HG03558 (cell line): Measurements from ENCODE around the gene IL25.
"Not testable (repeated sequence)": the region's sequence is repeated elsewhere in the genome, so short reads cannot be mapped to it uniquely, and the experiment has no call there.

Experiments
- ATAC-seq: cut with Tn5 transposase; IDR thresholded peaks from one replicate; pipeline ENCODE4 v1.9.1; 2021; ENCODE audit warnings: moderate number of reproducible peaks; ENCODE audit not compliant: unreplicated experiment; ENCODE audit errors: extremely low read depth

IL25 gene

DNA sequence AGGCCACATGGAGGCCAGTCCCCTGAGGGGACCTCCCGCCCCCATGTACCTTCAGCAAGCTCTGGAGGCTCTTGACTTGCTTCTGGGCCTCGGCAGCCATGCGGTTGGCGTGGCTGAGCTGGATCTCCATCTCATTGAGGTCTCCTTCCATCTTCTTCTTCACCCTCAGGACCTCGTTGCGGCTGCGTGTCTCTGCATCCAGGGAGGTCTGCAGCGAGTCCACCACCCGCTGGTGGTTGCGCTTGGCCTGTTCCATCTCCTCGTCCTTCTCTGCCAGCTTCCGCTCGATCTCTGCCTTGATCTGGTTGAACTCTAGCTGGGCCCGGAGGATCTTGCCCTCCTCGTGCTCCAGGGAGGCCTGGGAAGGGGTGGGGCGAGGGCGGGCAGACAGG is 13.7 kb downstream of the IL25 start:
- not testable (repeated sequence) for ATAC-seq

GRCh38 chr14:23386999-23387398 is 14.4 kb downstream of the IL25 start:
- no peak for ATAC-seq

DNA sequence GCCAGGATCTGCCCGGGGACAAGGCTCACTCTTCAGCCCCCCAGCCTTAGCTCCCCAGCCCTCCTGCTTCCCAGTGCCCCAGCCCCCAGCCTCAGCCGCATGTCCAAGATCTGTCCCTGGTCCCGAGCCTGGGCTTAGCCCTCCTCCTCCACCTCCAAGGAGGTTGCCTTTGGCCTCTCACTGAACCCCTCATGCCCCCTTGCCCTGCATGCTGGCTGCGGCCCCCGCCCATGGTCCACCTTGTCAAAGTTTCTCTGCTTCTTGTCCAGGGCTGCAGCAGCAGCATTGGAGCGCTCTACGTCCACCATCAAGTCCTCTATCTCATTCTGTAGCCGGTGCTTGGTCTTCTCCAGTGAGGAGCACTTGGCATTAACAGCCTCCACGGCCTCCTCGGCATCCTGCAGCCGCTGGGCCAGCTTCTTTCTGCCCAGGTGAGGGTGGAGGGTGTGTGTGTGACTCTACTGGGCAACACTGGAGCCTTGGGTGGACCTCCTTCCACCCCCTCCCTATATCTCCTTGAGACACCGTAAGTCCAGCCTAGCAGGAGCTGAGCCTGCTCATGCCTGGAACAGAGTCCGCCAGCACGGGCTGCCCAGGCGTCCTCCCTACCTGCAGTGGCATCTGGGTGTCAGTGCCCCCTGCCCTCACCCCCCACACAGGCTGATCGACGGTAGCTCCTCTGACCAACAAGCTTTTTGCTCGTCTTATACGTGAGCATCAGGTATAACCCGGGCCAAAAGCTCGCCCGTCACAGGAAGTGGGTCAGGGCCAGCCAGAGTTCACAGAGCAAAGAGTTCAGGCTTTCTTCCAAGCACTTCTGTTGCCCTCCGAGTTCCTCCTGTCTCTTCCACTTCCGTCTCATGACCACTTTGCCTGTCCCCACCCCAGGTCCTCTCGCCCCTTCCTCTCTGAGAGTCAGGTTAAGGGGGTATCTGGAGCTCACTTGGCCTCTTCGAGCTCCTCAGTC is 15.6 kb downstream of the IL25 start:
- ATAC-seq, result no peak

DNA sequence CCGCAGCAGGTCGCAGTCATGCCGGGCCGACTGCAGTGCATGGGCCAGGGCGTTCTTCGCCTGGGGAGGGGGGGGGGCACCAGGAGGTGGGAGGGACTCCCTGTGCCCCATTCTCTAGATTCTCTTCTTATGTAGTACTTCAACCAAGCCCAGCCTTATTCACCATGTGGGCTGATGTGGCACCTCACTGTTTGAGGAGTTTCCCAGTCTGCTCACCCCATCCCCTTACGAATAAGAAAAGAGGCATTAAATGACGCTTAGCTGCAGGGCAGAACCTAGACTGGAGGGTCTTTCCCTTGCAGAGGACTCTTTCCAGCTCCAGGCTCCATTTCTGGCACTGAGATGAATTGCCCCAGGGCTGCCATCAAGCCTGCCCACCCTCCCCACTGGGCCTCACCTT is 16.4 kb downstream of the IL25 start:
- ATAC-seq, result no peak

- ATAC-seq, result no peak
Measured at GRCh38 chr14:23389396-23389795, 16.8 kb downstream of the IL25 start.

- ATAC-seq, result not testable (repeated sequence)
Measured at GRCh38 chr14:23389871-23390270, 17.3 kb downstream of the IL25 start.

- ATAC-seq, result no peak
Measured at GRCh38 chr14:23392613-23393012, 20.0 kb downstream of the IL25 start.

DNA sequence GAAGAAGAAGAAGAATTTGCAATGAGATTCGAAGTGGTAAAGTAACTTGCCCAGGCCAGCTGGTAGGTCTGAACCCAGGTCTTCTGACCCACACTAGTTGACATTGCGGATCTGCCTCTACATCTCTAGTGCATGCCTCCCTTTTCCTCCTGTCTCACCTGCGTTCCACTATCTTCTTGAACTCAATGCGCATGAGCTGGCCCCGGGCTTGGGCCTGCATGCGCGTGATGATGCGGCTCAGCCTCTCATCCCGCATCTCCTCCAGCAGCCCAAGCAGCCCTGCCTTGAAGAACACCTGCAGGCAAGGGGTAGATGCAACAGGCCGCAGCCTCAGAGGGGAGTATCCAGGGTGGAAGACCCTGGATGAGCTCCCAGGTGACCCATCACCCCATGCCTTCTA is 23.5 kb downstream of the IL25 start:
- ATAC-seq, result no peak

DNA sequence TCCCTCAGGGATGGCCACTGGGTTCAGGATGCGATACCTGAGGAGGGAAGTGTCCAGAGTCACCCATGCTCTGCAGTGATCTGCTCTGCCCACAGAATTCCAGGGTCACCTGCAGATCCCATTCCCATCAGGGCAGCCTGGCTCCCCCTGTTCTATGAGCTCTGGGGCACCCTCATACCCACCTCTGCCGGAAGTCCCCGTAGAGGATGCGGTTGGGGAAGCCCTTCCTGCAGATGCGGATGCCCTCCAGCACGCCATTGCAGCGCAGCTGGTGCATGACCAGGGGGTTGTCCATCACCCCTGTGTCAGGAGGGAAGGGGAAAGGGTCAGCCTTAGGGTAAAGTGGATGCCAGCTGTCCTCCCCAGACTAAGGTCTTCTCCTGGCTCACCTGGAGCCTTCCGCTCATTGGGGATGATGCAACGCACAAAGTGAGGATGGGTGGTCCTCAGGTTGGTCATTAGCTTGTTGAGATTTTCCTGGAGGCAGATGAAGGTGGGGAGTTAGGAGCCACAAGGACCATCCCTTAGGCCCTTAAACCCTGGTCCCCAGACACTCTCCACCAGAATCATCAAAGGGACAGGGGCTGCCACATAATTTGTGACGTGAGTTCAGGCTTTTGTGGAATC is 24.3 kb downstream of the IL25 start:
- ATAC-seq, result no peak

DNA sequence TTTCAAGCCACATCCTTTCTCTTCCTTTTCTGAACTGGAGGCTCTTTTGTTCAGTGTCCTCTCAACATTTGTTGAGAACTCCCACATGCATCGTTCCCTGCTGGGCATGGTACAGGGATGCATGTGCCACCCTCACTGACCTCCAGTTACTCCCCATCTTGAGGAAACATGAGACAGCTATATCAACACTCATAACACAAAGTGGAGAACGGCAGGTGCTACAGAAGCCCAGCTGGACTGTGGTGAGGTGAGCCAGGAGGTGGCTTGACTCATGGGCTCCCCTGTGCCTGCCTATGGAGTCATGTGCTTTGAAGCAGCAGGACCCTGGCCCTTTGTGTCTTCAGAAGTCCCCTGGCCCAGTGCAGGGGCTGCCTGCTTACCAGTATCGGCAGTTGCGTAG is 25.7 kb downstream of the IL25 start:
- ATAC-seq, result no peak

DNA sequence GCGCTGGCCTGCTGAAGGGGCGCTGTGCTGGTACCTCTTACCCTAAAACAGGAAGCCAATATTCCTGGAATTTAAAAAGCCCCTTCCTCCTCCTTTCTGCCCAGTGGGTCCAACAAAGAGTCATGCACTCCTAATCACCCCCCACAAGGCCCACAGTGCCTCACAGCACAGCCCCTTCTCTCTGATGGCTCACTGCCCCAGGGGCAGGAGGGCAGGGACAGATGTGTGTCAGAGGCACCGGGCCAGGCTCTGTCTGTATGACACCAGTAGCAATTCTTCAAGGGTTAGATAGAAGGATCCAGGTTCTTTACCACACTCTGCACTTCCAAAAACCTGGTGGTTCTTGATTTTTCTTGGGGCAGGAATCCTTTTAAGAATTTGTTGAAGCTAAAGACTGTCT is 26.5 kb downstream of the IL25 start:
- no peak for ATAC-seq

GRCh38 chr14:23399591-23399990 is 27.0 kb downstream of the IL25 start:
- no peak for ATAC-seq

DNA sequence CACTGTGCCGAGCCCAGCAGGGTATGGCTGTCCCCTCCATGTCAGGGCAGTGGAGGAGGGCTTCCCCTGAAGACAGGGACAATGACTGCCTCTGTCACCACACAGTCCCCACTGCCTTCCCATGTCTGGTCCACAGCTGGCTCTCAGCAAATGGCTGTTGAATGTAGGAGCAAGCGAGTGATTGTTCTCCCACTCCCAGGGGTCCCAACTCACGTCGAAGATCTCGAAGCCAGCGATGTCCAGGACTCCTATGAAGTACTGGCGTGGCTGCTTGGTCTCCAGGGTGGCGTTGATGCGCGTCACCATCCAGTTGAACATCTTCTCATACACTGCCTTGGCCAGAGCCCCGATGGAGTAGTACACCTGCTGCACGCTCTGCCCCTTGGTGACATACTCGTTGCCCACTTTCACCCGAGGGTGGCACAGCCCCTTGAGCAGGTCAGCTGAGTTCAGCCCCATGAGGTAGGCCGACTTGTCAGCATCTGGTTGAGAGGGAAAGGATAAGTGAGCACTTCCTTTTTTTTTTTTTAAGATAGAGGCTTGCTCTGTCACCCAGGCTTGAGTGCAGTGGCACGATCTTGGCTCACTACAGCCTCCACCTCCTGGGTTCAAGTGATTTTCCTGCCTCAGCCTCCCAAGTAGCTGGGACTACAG is 28.0 kb downstream of the IL25 start:
- ATAC-seq, result not testable (repeated sequence)

DNA sequence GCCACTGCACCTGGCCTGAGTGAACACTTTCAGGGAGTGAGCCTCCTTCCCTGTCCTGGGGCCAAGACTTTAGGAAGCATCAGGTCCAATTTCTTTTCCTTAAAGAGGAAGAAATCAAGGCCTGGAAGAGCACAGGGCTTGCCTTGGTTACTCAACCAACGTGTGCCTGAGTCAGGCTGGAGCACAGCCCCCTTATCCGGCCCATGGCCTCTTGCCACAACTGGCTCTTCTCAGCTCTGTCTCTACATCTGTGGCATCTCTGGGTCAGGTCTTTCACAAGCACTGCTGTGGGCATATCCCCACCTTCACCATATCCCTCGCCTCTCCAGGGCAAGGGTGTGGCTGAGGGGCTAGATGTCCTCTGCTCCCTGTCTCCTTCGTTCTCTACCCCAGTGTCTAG is 28.7 kb downstream of the IL25 start:
- ATAC-seq, result no peak

- ATAC-seq, result no peak
Measured at GRCh38 chr14:23402296-23403138, 29.9 kb downstream of the IL25 start.

- no peak for ATAC-seq
Measured at GRCh38 chr14:23403139-23403438, 30.5 kb downstream of the IL25 start.

DNA sequence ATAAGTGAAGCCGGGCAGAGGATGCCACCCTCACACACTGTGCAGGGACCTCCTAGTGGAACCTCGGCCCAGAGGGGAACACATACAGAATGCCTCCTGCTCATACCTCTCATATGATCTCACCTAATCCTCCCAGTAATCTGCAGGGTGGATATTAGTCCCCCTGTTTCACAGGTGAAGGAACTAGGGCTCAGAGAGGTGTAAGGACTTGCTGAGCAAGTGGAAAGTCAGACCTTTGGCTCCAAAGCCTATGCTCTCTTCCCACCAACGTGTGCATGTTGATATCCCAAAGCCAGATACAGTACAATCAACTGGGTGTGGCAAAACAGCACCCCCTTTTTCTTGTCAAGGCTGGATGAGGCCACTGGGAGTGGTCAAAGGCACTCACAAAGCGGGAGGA is 31.3 kb downstream of the IL25 start:
- ATAC-seq, result no peak

GRCh38 chr14:23404331-23404900 is 31.8 kb downstream of the IL25 start:
- no peak for ATAC-seq

DNA sequence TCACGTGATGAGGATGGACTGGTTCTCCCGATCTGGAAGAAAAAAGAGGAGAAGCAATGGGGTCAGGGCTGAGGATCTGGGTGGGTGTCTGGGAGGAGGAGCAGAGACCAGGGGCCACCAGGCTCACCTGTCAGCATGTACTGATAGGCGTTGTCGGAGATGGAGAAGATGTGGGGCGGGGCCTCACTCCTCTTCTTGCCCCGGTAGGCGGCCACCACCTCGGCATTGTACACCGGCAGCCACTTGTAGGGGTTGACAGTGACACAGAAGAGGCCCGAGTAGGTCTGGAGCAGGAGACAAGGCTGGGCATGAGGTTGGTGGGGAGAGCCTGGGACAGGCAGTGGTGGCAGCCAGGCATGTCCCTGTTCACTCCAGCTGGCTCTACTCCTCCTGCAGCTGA is 32.5 kb downstream of the IL25 start:
- no peak for ATAC-seq

DNA sequence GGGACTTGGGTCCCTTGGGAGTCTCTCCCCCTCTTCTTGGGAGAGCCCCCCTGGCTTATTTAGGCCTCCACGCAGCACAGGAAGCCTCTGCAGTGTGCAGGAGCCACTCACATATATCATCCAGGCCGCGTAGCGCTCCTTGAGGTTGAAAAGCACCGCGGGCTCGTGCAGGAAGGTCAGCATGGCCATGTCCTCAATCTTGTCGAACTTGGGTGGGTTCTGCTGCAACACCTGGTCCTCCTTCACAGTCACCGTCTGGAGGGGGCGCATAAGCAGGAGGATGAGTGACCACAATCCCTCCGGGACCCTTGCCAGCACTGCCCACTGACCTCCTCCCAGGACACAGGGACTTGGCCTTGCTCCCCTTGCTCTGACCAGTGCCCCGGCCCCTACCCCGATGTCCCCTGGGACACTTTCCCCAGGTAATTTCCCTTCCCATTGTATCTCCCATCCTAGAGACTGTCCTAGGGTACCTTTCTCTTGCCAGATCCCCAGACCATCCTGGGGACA is 33.0 kb downstream of the IL25 start:
- ATAC-seq, result no peak
